ENCODE measurements around the gene KRT12. TPM values are rescaled to one million over a fixed set of nuclear protein-coding genes. Genes with fewer than 3 reads are reported as not detected.
A peak's percentile ranks its signal among the peaks of the same experiment; 100 is the strongest.

KRT12 gene
- polyA plus RNA-seq (ENCODE audit: insufficient read length in 3 of 3): under 1 TPM in 2 of 3 donors, not detected in 1; 0.19 to 0.36 TPM
- long read RNA-seq, donor 1: 0 reads
- long read RNA-seq, donor 2: 0 reads
- long read RNA-seq, donor 3: 0 reads
- long read RNA-seq, donor 4: 0 reads
- long read RNA-seq, donor 5: 0 reads
- long read RNA-seq, donor 6: 0 reads
- long read RNA-seq, donor 7: 0 reads
- long read RNA-seq, donor 8: 0 reads
- long read RNA-seq, donor 9: 0 reads
- long read RNA-seq, donor 10: 0 reads
- long read RNA-seq, donor 11: 0 reads
- long read RNA-seq, donor 12: 0 reads
- long read RNA-seq, donor 13: 0 reads
- long read RNA-seq, donor 14: 0 reads
- long read RNA-seq, donor 15: 0 reads
- long read RNA-seq, donor 16: 0 reads

GRCh38 chr17:40866838-40867237, at the start of gene KRT12:
TSS of gene KRT12 (minus strand) at chr17:40867223. CDS start at chr17:40867186, 37 bp downstream.
- DNase-seq: no peak

- no peak for DNase-seq
These were observed 49.3 kb upstream of the KRT12 start for GRCh38 chr17:40916366-40916765.

GRCh38 chr17:40915721-40916256, 48.8 kb upstream of the KRT12 start:
- no peak for DNase-seq

GRCh38 chr17:40915199-40915661, 48.2 kb upstream of the KRT12 start:
- no peak for DNase-seq

- no peak for DNase-seq
These were observed 47.2 kb upstream of the KRT12 start for GRCh38 chr17:40914075-40914855.

- no peak for DNase-seq
These were observed 45.6 kb upstream of the KRT12 start for GRCh38 chr17:40912486-40913210.

GRCh38 chr17:40910441-40910841, 43.4 kb upstream of the KRT12 start:
- no peak for DNase-seq

- DNase-seq: no peak
These were observed 42.7 kb upstream of the KRT12 start for GRCh38 chr17:40909755-40910154.

GRCh38 chr17:40909351-40909750, 42.3 kb upstream of the KRT12 start:
- peak; percentile 68 for DNase-seq

- no peak for DNase-seq
These were observed 39.6 kb upstream of the KRT12 start for GRCh38 chr17:40906613-40907012.

GRCh38 chr17:40905370-40905769, 38.3 kb upstream of the KRT12 start:
- no peak for DNase-seq

GRCh38 chr17:40903129-40903847, 36.3 kb upstream of the KRT12 start:
- DNase-seq: peak; percentile 23

- no peak for DNase-seq
These were observed 35.5 kb upstream of the KRT12 start for GRCh38 chr17:40902498-40902897.

GRCh38 chr17:40901981-40902474, 35.0 kb upstream of the KRT12 start:
- DNase-seq: no peak

- DNase-seq: no peak
These were observed 33.9 kb upstream of the KRT12 start for GRCh38 chr17:40900809-40901356.

- no peak for DNase-seq
These were observed 30.0 kb upstream of the KRT12 start for GRCh38 chr17:40896916-40897455.

- DNase-seq: no peak
These were observed 28.2 kb upstream of the KRT12 start for GRCh38 chr17:40895106-40895730.

GRCh38 chr17:40888196-40888720, 21.2 kb upstream of the KRT12 start:
- DNase-seq: no peak

- DNase-seq: no peak
These were observed 19.1 kb upstream of the KRT12 start for GRCh38 chr17:40886090-40886489.
